ENCODE measurements around the gene BATF.

BATF gene

GRCh38 chr14:75577090-75577489 is 54.8 kb downstream of the BATF start:
- no peak for TF ChIP-seq ZNF280D (tag by site-specific recombination; IDR thresholded peaks at IDR 0.05)
- TF ChIP-seq ZNF510 (tag by site-specific recombination; IDR thresholded peaks at IDR 0.05; ENCODE audit: insufficient replicate concordance), result no peak
- TF ChIP-seq ZNF707 (tag by site-specific recombination; IDR thresholded peaks at IDR 0.05), result no peak
- no peak for TF ChIP-seq HOXC10 (CRISPR knock-in tag; IDR thresholded peaks at IDR 0.05)
- TF ChIP-seq ZNF521 (tag by site-specific recombination; IDR thresholded peaks at IDR 0.05), result no peak
- no peak for TF ChIP-seq KLF1 (tag by site-specific recombination; IDR thresholded peaks at IDR 0.05)
- no peak for TF ChIP-seq ZNF561 (tag by site-specific recombination; IDR thresholded peaks at IDR 0.05; ENCODE audit: borderline replicate concordance)
- no peak for TF ChIP-seq ZNF362 (tag by site-specific recombination; IDR thresholded peaks at IDR 0.05)
- TF ChIP-seq ZNF146 (tag by site-specific recombination; IDR thresholded peaks at IDR 0.05), result no peak
- TF ChIP-seq ZNF26 (tag by site-specific recombination; IDR thresholded peaks at IDR 0.05), result no peak
- no peak for TF ChIP-seq KLF7 (tag by site-specific recombination; IDR thresholded peaks at IDR 0.05; ENCODE audit: borderline replicate concordance)
- no peak for TF ChIP-seq ZIC2 (tag by site-specific recombination; IDR thresholded peaks at IDR 0.05)
- H3K27ac ChIP-seq (ENCODE audit: extremely low read depth, low read depth, low read length), result no peak overlapping the region
- H3K4me1 ChIP-seq (ENCODE audit: control insufficient read depth, insufficient read depth, low read length), result peaks cover 4% of the 10 kb centered on the region; the same call in 1 of the 2 replicates
- ChIA-PET CTCF (interaction anchor here (0.5 to 9.1 kb wide), 30 partner anchors 10 to 1005 kb away, joined by 3 to 266 read pairs (median 4); partner anchors contain the start of genes ERG28, TGFB3 and TTLL5), POLR2A (interaction anchor here (2.1 to 2.3 kb wide), 3 partner anchors 72 to 84 kb away, joined by 9 to 19 read pairs (median 10); partner anchors contain the start of genes ERG28 and TTLL5)
- no peaks in the 10 kb centered on the region for H3K36me3 ChIP-seq (ENCODE audit: control insufficient read depth in 2 of 2, insufficient read depth in 1 of 2, low read length in 2 of 2)
- H3K4me3 ChIP-seq (ENCODE audit: low read depth, low read length), result no peak overlapping the region
- no peaks in the 10 kb centered on the region for H3K9me3 ChIP-seq (ENCODE audit: control insufficient read depth, insufficient read depth, low read depth, low read length)

- no peaks in the 10 kb centered on the region for H3K36me3 ChIP-seq (ENCODE audit: control insufficient read depth in 2 of 2, insufficient read depth in 1 of 2, low read length in 2 of 2)
- no peak overlapping the region; the same call in 1 of the 2 replicates for H3K27ac ChIP-seq (ENCODE audit: extremely low read depth, low read depth, low read length)
- peak overlapping the region; percentile 49 for H3K4me3 ChIP-seq (ENCODE audit: low read depth, low read length)
- ChIA-PET POLR2A (interaction anchor here (2.1 to 2.3 kb wide), 3 partner anchors 71 to 83 kb away, joined by 9 to 19 read pairs (median 10); partner anchors contain the start of genes ERG28 and TTLL5), CTCF (interaction anchor here (0.5 to 9.1 kb wide), 25 partner anchors 11 to 1005 kb away, joined by 3 to 266 read pairs (median 4); partner anchors contain the start of genes ERG28, TGFB3 and TTLL5)
- peaks cover 4% of the 10 kb centered on the region; the same call in 1 of the 2 replicates for H3K4me1 ChIP-seq (ENCODE audit: control insufficient read depth, insufficient read depth, low read length)
- H3K9me3 ChIP-seq (ENCODE audit: control insufficient read depth, insufficient read depth, low read depth, low read length), result no peaks in the 10 kb centered on the region
- TF ChIP-seq RBAK (tag by site-specific recombination; IDR thresholded peaks at IDR 0.05) (no peak), ZNF513 (tag by site-specific recombination; IDR thresholded peaks at IDR 0.05) (no peak), PBX3 (CRISPR knock-in tag; IDR thresholded peaks at IDR 0.05) (no peak), CTCF (tag by site-specific recombination; IDR thresholded peaks at IDR 0.05) (peak; percentile 52), AEBP2 (tag by site-specific recombination; IDR thresholded peaks at IDR 0.05; ENCODE audit: borderline replicate concordance) (no peak), ZNF580 (tag by site-specific recombination; IDR thresholded peaks at IDR 0.05) (no peak), ZNF677 (tag by site-specific recombination; IDR thresholded peaks at IDR 0.05) (no peak), BCL11B (tag by site-specific recombination; IDR thresholded peaks at IDR 0.05; ENCODE audit: low read depth) (no peak), ZBTB1 (tag by site-specific recombination; IDR thresholded peaks at IDR 0.05) (no peak), EGR2 (tag by site-specific recombination; IDR thresholded peaks at IDR 0.05; ENCODE audit: low read depth) (no peak)
Observed at GRCh38 chr14:75577729-75578101, 55.4 kb downstream of the BATF start.
